ENCODE measurements around the gene IL1F10.

GRCh38 chr2:113070606-113070975 is 2.8 kb downstream of the IL1F10 start:
- TF ChIP-seq, protein P1, sequence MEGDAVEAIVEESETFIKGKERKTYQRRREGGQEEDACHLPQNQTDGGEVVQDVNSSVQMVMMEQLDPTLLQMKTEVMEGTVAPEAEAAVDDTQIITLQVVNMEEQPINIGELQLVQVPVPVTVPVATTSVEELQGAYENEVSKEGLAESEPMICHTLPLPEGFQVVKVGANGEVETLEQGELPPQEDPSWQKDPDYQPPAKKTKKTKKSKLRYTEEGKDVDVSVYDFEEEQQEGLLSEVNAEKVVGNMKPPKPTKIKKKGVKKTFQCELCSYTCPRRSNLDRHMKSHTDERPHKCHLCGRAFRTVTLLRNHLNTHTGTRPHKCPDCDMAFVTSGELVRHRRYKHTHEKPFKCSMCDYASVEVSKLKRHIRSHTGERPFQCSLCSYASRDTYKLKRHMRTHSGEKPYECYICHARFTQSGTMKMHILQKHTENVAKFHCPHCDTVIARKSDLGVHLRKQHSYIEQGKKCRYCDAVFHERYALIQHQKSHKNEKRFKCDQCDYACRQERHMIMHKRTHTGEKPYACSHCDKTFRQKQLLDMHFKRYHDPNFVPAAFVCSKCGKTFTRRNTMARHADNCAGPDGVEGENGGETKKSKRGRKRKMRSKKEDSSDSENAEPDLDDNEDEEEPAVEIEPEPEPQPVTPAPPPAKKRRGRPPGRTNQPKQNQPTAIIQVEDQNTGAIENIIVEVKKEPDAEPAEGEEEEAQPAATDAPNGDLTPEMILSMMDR (IDR thresholded peaks at IDR 0.05; ENCODE audit: low read depth, low read length, poor library complexity, severe bottlenecking): no peak
- no peak for TF ChIP-seq EZH2phosphoT487 (IDR thresholded peaks at IDR 0.05; ENCODE audit: borderline replicate concordance, low read length)

Data from DOHH2 (cell line).